Upper lobe of left lung (tissue), 4 donors: ENCODE results near the gene NME3.

Source experiments
- CTCF ChIP-seq, 6 experiments: fragments of 450-650 bp in 4 of 6; fragments of 200-600 bp in 2 of 6; sonication (generic) in 2 of 6; IDR thresholded peaks; one replicate each; pipeline ENCODE4 v1.5.1; 2016 to 2019; ENCODE audit warnings: antibody characterized with exemption in 6 of 6
- EP300 ChIP-seq, 4 donors: sonication (generic); formaldehyde crosslinking; IDR thresholded peaks; one replicate each; pipeline ENCODE4 v1.5.1; 2017; ENCODE audit warnings: antibody characterized with exemption in 4 of 4, control low read depth in 2 of 4
- POLR2A ChIP-seq, 4 donors: fragments of 450-650 bp; IDR thresholded peaks; one replicate each; pipeline ENCODE4 v1.5.1; 2016 to 2017; ENCODE audit warnings: antibody characterized with exemption in 4 of 4, mild to moderate bottlenecking in 2 of 4
- POLR2AphosphoS5 ChIP-seq, 2 donors: sonication (generic); formaldehyde crosslinking; IDR thresholded peaks; one replicate each; pipeline ENCODE4 v1.5.1; 2017; ENCODE audit warnings: antibody characterized with exemption in 2 of 2

- TF ChIP-seq CTCF (IDR thresholded peaks at IDR 0.05), result no peak
- TF ChIP-seq POLR2AphosphoS5 (IDR thresholded peaks at IDR 0.05), result no peak
- TF ChIP-seq POLR2A (IDR thresholded peaks at IDR 0.05), result no peak
- TF ChIP-seq EP300 (IDR thresholded peaks at IDR 0.05), result no peak
Observed at GRCh38 chr16:1778200-1779179, 7.1 kb upstream of the NME3 start.
